Neural cell (in vitro differentiated cells): ENCODE measurements around the gene NLRP14. TPM values are rescaled to one million over a fixed set of nuclear protein-coding genes. Genes with fewer than 3 reads are reported as not detected.

Experiments used
- H2AFZ ChIP-seq: fragments of 200-600, 300-800 bp; sonication (generic), shearing (Covaris generic); 2 replicates; pipeline ENCODE4 v1.6.0; 2014; ENCODE audit warnings: low read depth, mild to moderate bottlenecking, antibody characterized with exemption, low read length, moderate library complexity
- H3F3A ChIP-seq: fragments of 200-600 bp; shearing (Covaris generic); 2 replicates; pipeline ENCODE4 v1.6.1; 2016; ENCODE audit warnings: mild to moderate bottlenecking, moderate library complexity, mixed read lengths, antibody characterized with exemption, low read length; ENCODE audit not compliant: insufficient read depth, poor library complexity, severe bottlenecking
- H3K27ac ChIP-seq: fragments of 200-600, 300-800 bp; sonication (generic), shearing (Covaris generic); 2 replicates; pipeline ENCODE4 v1.5.1; 2014; ENCODE audit warnings: mild to moderate bottlenecking, low read length, moderate library complexity
- H3K27me3 ChIP-seq: fragments of 300-800, 200-600 bp; sonication (generic), shearing (Covaris generic); 2 replicates; pipeline ENCODE4 v1.6.0; 2014; ENCODE audit warnings: mild to moderate bottlenecking, low read depth, low read length, moderate library complexity; ENCODE audit not compliant: insufficient read depth
- H3K36me3 ChIP-seq: fragments of 300-800, 200-600 bp; sonication (generic), shearing (Covaris generic); 2 replicates; pipeline ENCODE4 v1.5.1; 2014; ENCODE audit warnings: mild to moderate bottlenecking, antibody characterized with exemption, low read length, moderate library complexity; ENCODE audit not compliant: insufficient read depth
- H3K4me2 ChIP-seq: fragments of 300-800, 200-600 bp; sonication (generic), shearing (Covaris generic); 2 replicates; pipeline ENCODE4 v1.6.0; 2014; ENCODE audit warnings: mild to moderate bottlenecking, low read length
- H3K4me3 ChIP-seq: fragments of 300-800, 200-600 bp; sonication (generic), shearing (Covaris generic); 2 replicates; pipeline ENCODE4 v1.5.1; 2014; ENCODE audit warnings: mild to moderate bottlenecking, low read length, moderate library complexity
- H3K79me2 ChIP-seq: fragments of 200-600 bp; shearing (Covaris generic); replicated peaks from 2 replicates; pipeline ENCODE4 v1.6.0; 2014; ENCODE audit warnings: mild to moderate bottlenecking, low read length, moderate library complexity; ENCODE audit not compliant: insufficient read depth
- H3K9ac ChIP-seq: fragments of 300-800, 200-600 bp; sonication (generic), shearing (Covaris generic); 2 replicates; pipeline ENCODE4 v1.6.1; 2016; ENCODE audit warnings: mild to moderate bottlenecking, low read length, mixed read lengths
- H3K9me2 ChIP-seq: fragments of 200-600 bp; shearing (Covaris generic); 2 replicates; pipeline ENCODE4 v1.6.1; 2016; ENCODE audit warnings: mild to moderate bottlenecking, low read length, mixed read lengths; ENCODE audit not compliant: insufficient read depth
- H3K9me3 ChIP-seq: fragments of 200-600, 300-800 bp; sonication (generic), shearing (Covaris generic); 2 replicates; pipeline ENCODE4 v1.6.1; 2016; ENCODE audit warnings: mild to moderate bottlenecking, mixed run types, low read length, moderate library complexity, mixed read lengths
- H4K20me1 ChIP-seq: fragments of 200-600 bp; shearing (Covaris generic); 2 replicates; pipeline ENCODE4 v1.6.1; 2016; ENCODE audit warnings: mild to moderate bottlenecking, mixed run types; ENCODE audit not compliant: insufficient read depth
- EP300 ChIP-seq: fragments of 450-650 bp; conservative IDR thresholded peaks from 2 replicates; pipeline ENCODE4 v1.6.1; 2014; ENCODE audit warnings: antibody characterized with exemption, mild to moderate bottlenecking, moderate library complexity; ENCODE audit not compliant: poor library complexity, severe bottlenecking
- EZH2 ChIP-seq: fragments of 200-600, 300-800 bp; shearing (Covaris generic), sonication (generic); IDR thresholded peaks from 2 replicates; pipeline ENCODE4 v1.6.1; 2014; ENCODE audit warnings: antibody characterized with exemption, low read length, borderline replicate concordance, mild to moderate bottlenecking; ENCODE audit not compliant: insufficient read depth, poor library complexity, severe bottlenecking
- MXI1 ChIP-seq: fragments of 450-650 bp; conservative IDR thresholded peaks from 2 replicates; pipeline ENCODE4 v1.6.1; 2014; ENCODE audit warnings: antibody characterized with exemption, mild to moderate bottlenecking; ENCODE audit not compliant: poor library complexity, severe bottlenecking
- POLR2AphosphoS5 ChIP-seq: IDR thresholded peaks from 2 replicates; pipeline ENCODE4 v1.6.1; 2012
- RAD21 ChIP-seq: fragments of 450-650 bp; conservative IDR thresholded peaks from 2 replicates; pipeline ENCODE4 v1.6.1; 2014; ENCODE audit warnings: antibody characterized with exemption, mild to moderate bottlenecking, moderate library complexity
- SMC3 ChIP-seq: fragments of 450-650 bp; conservative IDR thresholded peaks from 2 replicates; pipeline ENCODE4 v1.6.1; 2014; ENCODE audit warnings: antibody characterized with exemption, mild to moderate bottlenecking, moderate library complexity; ENCODE audit not compliant: poor library complexity
- TAF1 ChIP-seq: IDR thresholded peaks from 2 replicates; pipeline ENCODE4 v1.6.1; 2012; ENCODE audit warnings: low read depth
- polyA plus RNA-seq: library from polyadenylated mRNA; depleted of rRNA; stranded (reverse); fragments of >200 nt; gene quantifications from 2 replicates; pipeline ENCODE4 v1.2.3, GENCODE V29; 2014
- TF ChIP-seq, protein P1 (sequence below): fragments of 450-650 bp; IDR thresholded peaks from 2 replicates; pipeline ENCODE4 v1.5.1; 2014; ENCODE audit warnings: antibody characterized with exemption, mild to moderate bottlenecking, moderate library complexity; ENCODE audit not compliant: poor library complexity, severe bottlenecking
- TF ChIP-seq, protein P2 (sequence below): IDR thresholded peaks from 2 replicates; pipeline ENCODE4 v1.6.1; 2012; ENCODE audit warnings: borderline replicate concordance

Gene NLRP14
- polyA plus RNA-seq, 1 donor from 2014 or later, result 0.48 TPM

DNA sequence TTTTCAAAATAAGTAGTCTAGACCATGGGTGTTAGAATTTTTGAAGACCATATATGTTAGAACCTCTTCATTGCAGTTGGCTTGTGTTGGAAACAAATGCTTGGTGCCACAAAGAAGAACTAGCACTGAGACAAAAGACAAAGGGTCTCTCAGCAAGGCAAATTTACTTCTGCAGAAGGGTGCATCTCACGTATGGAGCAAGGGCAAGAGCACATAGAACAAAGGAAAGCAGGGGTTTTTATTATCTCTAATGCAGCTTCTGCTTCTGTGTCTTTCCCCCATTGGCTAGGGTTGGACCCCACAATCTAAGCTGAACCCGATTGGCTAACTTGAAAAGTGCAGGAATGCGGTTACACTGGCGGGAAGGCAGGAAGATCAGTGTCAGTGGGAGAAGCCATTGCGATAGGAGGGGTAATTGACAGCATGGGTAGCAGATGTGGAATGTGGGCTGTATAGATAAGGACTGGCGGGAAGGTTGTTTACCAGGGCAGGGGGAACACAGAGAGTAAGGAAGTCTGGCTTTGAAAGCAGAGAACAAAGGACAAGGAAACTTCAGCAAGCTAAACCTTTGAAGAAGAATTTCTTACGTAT, 59.4 kb downstream of the NLRP14 start:
- TF ChIP-seq MXI1 (no peak), EZH2 (no peak), SMC3 (no peak), EP300 (no peak), RAD21 (no peak), POLR2AphosphoS5 (no peak)
- TF ChIP-seq, protein P1, sequence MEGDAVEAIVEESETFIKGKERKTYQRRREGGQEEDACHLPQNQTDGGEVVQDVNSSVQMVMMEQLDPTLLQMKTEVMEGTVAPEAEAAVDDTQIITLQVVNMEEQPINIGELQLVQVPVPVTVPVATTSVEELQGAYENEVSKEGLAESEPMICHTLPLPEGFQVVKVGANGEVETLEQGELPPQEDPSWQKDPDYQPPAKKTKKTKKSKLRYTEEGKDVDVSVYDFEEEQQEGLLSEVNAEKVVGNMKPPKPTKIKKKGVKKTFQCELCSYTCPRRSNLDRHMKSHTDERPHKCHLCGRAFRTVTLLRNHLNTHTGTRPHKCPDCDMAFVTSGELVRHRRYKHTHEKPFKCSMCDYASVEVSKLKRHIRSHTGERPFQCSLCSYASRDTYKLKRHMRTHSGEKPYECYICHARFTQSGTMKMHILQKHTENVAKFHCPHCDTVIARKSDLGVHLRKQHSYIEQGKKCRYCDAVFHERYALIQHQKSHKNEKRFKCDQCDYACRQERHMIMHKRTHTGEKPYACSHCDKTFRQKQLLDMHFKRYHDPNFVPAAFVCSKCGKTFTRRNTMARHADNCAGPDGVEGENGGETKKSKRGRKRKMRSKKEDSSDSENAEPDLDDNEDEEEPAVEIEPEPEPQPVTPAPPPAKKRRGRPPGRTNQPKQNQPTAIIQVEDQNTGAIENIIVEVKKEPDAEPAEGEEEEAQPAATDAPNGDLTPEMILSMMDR, result no peak
- TF ChIP-seq, protein P2, sequence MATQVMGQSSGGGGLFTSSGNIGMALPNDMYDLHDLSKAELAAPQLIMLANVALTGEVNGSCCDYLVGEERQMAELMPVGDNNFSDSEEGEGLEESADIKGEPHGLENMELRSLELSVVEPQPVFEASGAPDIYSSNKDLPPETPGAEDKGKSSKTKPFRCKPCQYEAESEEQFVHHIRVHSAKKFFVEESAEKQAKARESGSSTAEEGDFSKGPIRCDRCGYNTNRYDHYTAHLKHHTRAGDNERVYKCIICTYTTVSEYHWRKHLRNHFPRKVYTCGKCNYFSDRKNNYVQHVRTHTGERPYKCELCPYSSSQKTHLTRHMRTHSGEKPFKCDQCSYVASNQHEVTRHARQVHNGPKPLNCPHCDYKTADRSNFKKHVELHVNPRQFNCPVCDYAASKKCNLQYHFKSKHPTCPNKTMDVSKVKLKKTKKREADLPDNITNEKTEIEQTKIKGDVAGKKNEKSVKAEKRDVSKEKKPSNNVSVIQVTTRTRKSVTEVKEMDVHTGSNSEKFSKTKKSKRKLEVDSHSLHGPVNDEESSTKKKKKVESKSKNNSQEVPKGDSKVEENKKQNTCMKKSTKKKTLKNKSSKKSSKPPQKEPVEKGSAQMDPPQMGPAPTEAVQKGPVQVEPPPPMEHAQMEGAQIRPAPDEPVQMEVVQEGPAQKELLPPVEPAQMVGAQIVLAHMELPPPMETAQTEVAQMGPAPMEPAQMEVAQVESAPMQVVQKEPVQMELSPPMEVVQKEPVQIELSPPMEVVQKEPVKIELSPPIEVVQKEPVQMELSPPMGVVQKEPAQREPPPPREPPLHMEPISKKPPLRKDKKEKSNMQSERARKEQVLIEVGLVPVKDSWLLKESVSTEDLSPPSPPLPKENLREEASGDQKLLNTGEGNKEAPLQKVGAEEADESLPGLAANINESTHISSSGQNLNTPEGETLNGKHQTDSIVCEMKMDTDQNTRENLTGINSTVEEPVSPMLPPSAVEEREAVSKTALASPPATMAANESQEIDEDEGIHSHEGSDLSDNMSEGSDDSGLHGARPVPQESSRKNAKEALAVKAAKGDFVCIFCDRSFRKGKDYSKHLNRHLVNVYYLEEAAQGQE, result no peak
- Histone ChIP-seq H3K9me3 (no peaks in the 10 kb centered on the region), H3F3A (no peaks in the 10 kb centered on the region), H3K36me3 (no peaks in the 10 kb centered on the region), H3K4me3 (no peak overlapping the region), H3K27me3 (no peaks in the 10 kb centered on the region), H3K9ac (no peak overlapping the region), H3K79me2 (no peaks in the 10 kb centered on the region), H3K9me2 (no peaks in the 10 kb centered on the region), H3K4me2 (no peak overlapping the region), H2AFZ (no peak overlapping the region), H3K27ac (no peak overlapping the region), H4K20me1 (no peaks in the 10 kb centered on the region)

DNA sequence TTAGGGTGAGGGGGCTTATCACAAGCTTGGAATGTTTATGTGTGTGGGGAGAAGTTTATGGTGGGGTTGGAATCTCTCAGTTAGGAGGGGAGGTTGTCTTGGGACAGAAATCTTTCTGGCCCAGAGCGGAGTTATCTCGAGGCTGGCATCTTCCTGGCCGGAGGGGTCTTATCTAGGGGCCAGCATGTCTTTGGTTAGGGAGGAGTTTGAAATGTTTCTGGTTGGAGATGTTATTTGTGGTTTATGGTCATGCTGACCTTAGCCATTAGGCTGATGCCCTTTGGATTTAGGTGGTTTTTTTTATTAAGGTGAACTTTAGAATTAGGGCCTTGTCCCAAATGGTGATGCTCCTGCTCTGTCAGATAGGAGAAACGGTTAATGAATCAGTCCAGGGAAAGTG, 60.6 kb downstream of the NLRP14 start:
- Histone ChIP-seq H3K4me3 (no peak overlapping the region), H3K27me3 (no peaks in the 10 kb centered on the region), H4K20me1 (no peaks in the 10 kb centered on the region), H3K79me2 (no peaks in the 10 kb centered on the region), H3K27ac (no peak overlapping the region), H3K9me2 (no peaks in the 10 kb centered on the region), H2AFZ (no peak overlapping the region), H3F3A (no peaks in the 10 kb centered on the region), H3K9ac (no peak overlapping the region), H3K36me3 (no peaks in the 10 kb centered on the region), H3K9me3 (no peaks in the 10 kb centered on the region), H3K4me2 (no peak overlapping the region)
- TF ChIP-seq EP300, result no peak
- TF ChIP-seq TAF1, result no peak

DNA sequence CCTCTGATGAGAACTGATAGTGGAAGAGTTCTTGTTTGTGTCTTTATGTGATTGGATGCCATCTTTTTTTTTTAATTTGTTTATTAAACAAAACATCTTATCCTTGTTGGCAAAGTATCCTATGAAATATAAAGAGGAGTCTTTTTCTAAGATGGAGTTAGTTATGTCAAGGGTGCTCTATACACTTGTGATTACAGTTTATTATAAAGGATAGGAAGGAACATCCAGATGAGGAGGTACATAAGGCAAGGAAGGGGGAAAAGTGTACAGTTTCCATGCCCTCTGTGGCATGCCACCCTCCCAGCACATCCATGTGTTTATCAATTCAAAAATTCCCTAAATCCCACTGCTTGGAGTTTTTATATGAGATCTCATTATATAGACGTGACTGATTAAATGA, 61.2 kb downstream of the NLRP14 start:
- no peak overlapping the region for H3K27ac ChIP-seq
- no peaks in the 10 kb centered on the region for H3K27me3 ChIP-seq
- no peaks in the 10 kb centered on the region for H3K79me2 ChIP-seq
- no peaks in the 10 kb centered on the region for H4K20me1 ChIP-seq
- no peaks in the 10 kb centered on the region for H3F3A ChIP-seq
- H2AFZ ChIP-seq, result no peak overlapping the region
- H3K4me3 ChIP-seq, result no peak overlapping the region
- no peaks in the 10 kb centered on the region for H3K36me3 ChIP-seq
- H3K4me2 ChIP-seq, result no peak overlapping the region
- H3K9me3 ChIP-seq, result no peaks in the 10 kb centered on the region
- TF ChIP-seq, protein P2, result no peak
- TF ChIP-seq EZH2, result no peak
- no peak for TF ChIP-seq RAD21
- no peak for TF ChIP-seq POLR2AphosphoS5
- TF ChIP-seq TAF1, result no peak
- TF ChIP-seq EP300, result no peak
- TF ChIP-seq SMC3, result no peak
- TF ChIP-seq MXI1, result no peak
- TF ChIP-seq, protein P1, result no peak
- H3K9ac ChIP-seq, result no peak overlapping the region
- H3K9me2 ChIP-seq, result no peaks in the 10 kb centered on the region
